Activated CD8-positive, alpha-beta T cell treated with anti-CD3 and anti-CD28 coated beads for 36 hours (primary cell): ENCODE data around the gene CAPRIN2. TPM values are rescaled to one million over a fixed set of nuclear protein-coding genes. Genes with fewer than 3 reads are reported as not detected.

Source experiments
- ATAC-seq: fragments of 200-7000 bp; cut with Tn5 transposase; one replicate; pipeline ENCODE4 v1.10.0; 2021; ENCODE audit warnings: mild to moderate bottlenecking, moderate library complexity
- CTCF ChIA-PET: fragments of 350-600 bp; sonication (Branson Sonifier 250); formaldehyde crosslinking; loops from one replicate; lab custom pipeline; 2021; ENCODE audit warnings: antibody characterized with exemption; lab: Charles Lee
- POLR2A ChIA-PET: fragments of 350-600 bp; sonication (Branson Sonifier 250); formaldehyde crosslinking; loops from one replicate; lab custom pipeline; 2021; ENCODE audit warnings: antibody characterized with exemption; lab: Charles Lee
- DNase-seq: peaks from one replicate; pipeline ENCODE4 v3.0.0-alpha.2; 2020
- H3K27ac Mint-ChIP-seq: one replicate; pipeline ENCODE4 v1.8.0; 2021; ENCODE audit warnings: mild to moderate bottlenecking, mixed read lengths
- H3K27me3 Mint-ChIP-seq: one replicate; pipeline ENCODE4 v1.8.0; 2021; ENCODE audit warnings: mixed read lengths
- H3K36me3 Mint-ChIP-seq: one replicate; pipeline ENCODE4 v1.8.0; 2021; ENCODE audit warnings: low read depth, mixed read lengths
- H3K4me1 Mint-ChIP-seq: one replicate; pipeline ENCODE4 v1.8.0; 2021; ENCODE audit warnings: low read depth, mixed read lengths
- H3K4me3 Mint-ChIP-seq: one replicate; pipeline ENCODE4 v1.8.0; 2021; ENCODE audit warnings: mild to moderate bottlenecking, moderate library complexity, mixed read lengths
- H3K9me3 Mint-ChIP-seq: one replicate; pipeline ENCODE4 v1.8.0; 2021; ENCODE audit warnings: mixed read lengths
- CTCF ChIP-seq: fragments of 200-600 bp; IDR thresholded peaks from one replicate; pipeline ENCODE4 v1.8.0; 2022; ENCODE audit warnings: antibody characterized with exemption, mild to moderate bottlenecking
- intact Hi-C: fragments of 100-400 bp; cut with micrococcal nuclease; formaldehyde crosslinking; loops from one replicate; pipeline ENCODE4 v1.10.0; 2022
- total RNA-seq, 2 experiments: library from RNA; stranded (reverse); gene quantifications; one replicate each; pipeline ENCODE4 v1.2.3, GENCODE V29; 2021

Gene CAPRIN2
- total RNA-seq, 2 experiments from 2014 or later = 8.1 to 11.7 TPM

GRCh38 chr12:30700216-30700900 lies 54.4 kb downstream of the CAPRIN2 start:
- Mint-ChIP-seq H3K9me3 (no peaks in the 10 kb centered on the region), H3K4me3 (no peak overlapping the region), H3K27me3 (peaks cover 1% of the 10 kb centered on the region), H3K36me3 (no peaks in the 10 kb centered on the region), H3K4me1 (peaks cover 5% of the 10 kb centered on the region), H3K27ac (no peak overlapping the region)
- no peak for DNase-seq
- CTCF ChIA-PET = interaction anchor here (1.2 kb wide), 1 partner anchor 54 kb away, joined by 4 read pairs; the partner anchor contains the start of gene CAPRIN2
- ATAC-seq = no peak
- POLR2A ChIA-PET = interaction anchor here (0.8 kb wide), 2 partner anchors 9 to 23 kb away, joined by 3 read pairs; no protein-coding TSS in a partner anchor
- TF ChIP-seq CTCF = no peak
- intact Hi-C loops = no loop called here

- intact Hi-C loops = no loop called here
- Mint-ChIP-seq H3K4me3 (no peak overlapping the region), H3K36me3 (no peaks in the 10 kb centered on the region), H3K9me3 (no peaks in the 10 kb centered on the region), H3K27ac (no peak overlapping the region), H3K27me3 (peaks cover 1% of the 10 kb centered on the region), H3K4me1 (peaks cover 18% of the 10 kb centered on the region)
- POLR2A ChIA-PET = no interaction called here
- no peak for DNase-seq
- no peak for TF ChIP-seq CTCF
- no peak for ATAC-seq
- CTCF ChIA-PET = interaction anchor here (1.8 kb wide), 1 partner anchor 8 kb away, joined by 3 read pairs; no protein-coding TSS in a partner anchor
Measured at GRCh38 chr12:30698346-30698745, 56.4 kb downstream of the CAPRIN2 start.

GRCh38 chr12:30696943-30697342 lies 57.8 kb downstream of the CAPRIN2 start:
- TF ChIP-seq CTCF = no peak
- Mint-ChIP-seq H3K4me1 (peaks cover 25% of the 10 kb centered on the region), H3K27ac (no peak overlapping the region), H3K9me3 (no peaks in the 10 kb centered on the region), H3K36me3 (no peaks in the 10 kb centered on the region), H3K4me3 (no peak overlapping the region), H3K27me3 (peaks cover 1% of the 10 kb centered on the region)
- ChIA-PET POLR2A (interaction anchor here (0.6 to 2.2 kb wide), 3 partner anchors 24 to 99 kb away, joined by 3 to 9 read pairs (median 3); no protein-coding TSS in a partner anchor), CTCF (interaction anchor here (1.1 to 2.5 kb wide), 3 partner anchors 9 to 111 kb away, joined by 3 to 11 read pairs (median 3); no protein-coding TSS in a partner anchor)
- intact Hi-C loops = no loop called here
- ATAC-seq (no peak), DNase-seq (no peak)

GRCh38 chr12:30696486-30696885 lies 58.3 kb downstream of the CAPRIN2 start:
- no peak for TF ChIP-seq CTCF
- H3K4me3 Mint-ChIP-seq = peak overlapping the region; percentile 89
- H3K36me3 Mint-ChIP-seq = no peaks in the 10 kb centered on the region
- CTCF ChIA-PET = interaction anchor here (1.1 to 2.5 kb wide), 3 partner anchors 11 to 111 kb away, joined by 3 to 11 read pairs (median 3); no protein-coding TSS in a partner anchor
- peaks cover 27% of the 10 kb centered on the region for H3K4me1 Mint-ChIP-seq
- peaks cover 1% of the 10 kb centered on the region for H3K27me3 Mint-ChIP-seq
- H3K9me3 Mint-ChIP-seq = no peaks in the 10 kb centered on the region
- POLR2A ChIA-PET = interaction anchor here (0.6 to 2.2 kb wide), 6 partner anchors 11 to 99 kb away, joined by 3 to 11 read pairs (median 5); partner anchors contain the start of gene CAPRIN2
- intact Hi-C loops = no loop called here
- DNase-seq = no peak
- ATAC-seq = no peak
- H3K27ac Mint-ChIP-seq = peak overlapping the region; percentile 92

- H3K27ac Mint-ChIP-seq = peak overlapping the region; percentile 92
- intact Hi-C loops = no loop called here
- DNase-seq (no peak), ATAC-seq (no peak)
- ChIA-PET POLR2A (interaction anchor here (0.7 to 2.2 kb wide), 9 partner anchors 11 to 1315 kb away, joined by 3 to 11 read pairs (median 5); partner anchors contain the start of genes CAPRIN2 and ERGIC2), CTCF (interaction anchor here (0.7 to 2.5 kb wide), 11 partner anchors 11 to 149 kb away, joined by 3 to 11 read pairs (median 3); no protein-coding TSS in a partner anchor)
- peak overlapping the region; percentile 89 for H3K4me3 Mint-ChIP-seq
- peaks cover 1% of the 10 kb centered on the region for H3K27me3 Mint-ChIP-seq
- TF ChIP-seq CTCF = no peak
- no peaks in the 10 kb centered on the region for H3K9me3 Mint-ChIP-seq
- H3K36me3 Mint-ChIP-seq = no peaks in the 10 kb centered on the region
- H3K4me1 Mint-ChIP-seq = peaks cover 31% of the 10 kb centered on the region
Measured at GRCh38 chr12:30696103-30696408, 58.7 kb downstream of the CAPRIN2 start.
